ENCODE results near the gene NKPD1. TPM values are rescaled to one million over a fixed set of nuclear protein-coding genes. Genes with fewer than 3 reads are reported as not detected.

The NKPD1 gene
- total and polyA plus RNA-seq, 8 donors: 0.08 to 0.24 (median 0.17) TPM; not detected in 2

Other genes starting within 250 kb of the NKPD1 start
- 100 to 1,000 TPM; 248 to 569 TPM for gene APOC1, start 246.4 kb downstream of the NKPD1 start, total RNA-seq
- gene APOC1, start 246.4 kb downstream of the NKPD1 start, polyA plus RNA-seq (ENCODE audit: insufficient read length in 6 of 6): 10 to 100 TPM in 4 of 6 donors, 1 to 10 TPM in 2; 9.2 to 14.0 (median 11.3) TPM
- not detected for gene APOC4, start 218.7 kb downstream of the NKPD1 start, total RNA-seq
- gene APOC4, start 218.7 kb downstream of the NKPD1 start, polyA plus RNA-seq (ENCODE audit: insufficient read length in 6 of 6): not detected
- gene APOC2, start 214.9 kb downstream of the NKPD1 start, total RNA-seq: 10 to 100 TPM; 20.2 to 27.6 TPM
- gene APOC2, start 214.9 kb downstream of the NKPD1 start, polyA plus RNA-seq (ENCODE audit: insufficient read length in 6 of 6): 1 to 10 TPM in 1 of 6 donors, under 1 TPM in 3, not detected in 2; 0.24 to 1.2 (median 0.41) TPM
- gene CLPTM1, start 205.6 kb downstream of the NKPD1 start, total RNA-seq: 100 to 1,000 TPM; 113 to 118 TPM
- gene CLPTM1, start 205.6 kb downstream of the NKPD1 start, polyA plus RNA-seq (ENCODE audit: insufficient read length in 6 of 6): 10 to 100 TPM; 67.1 to 84.0 (median 69.7) TPM
- gene RELB, start 159.5 kb downstream of the NKPD1 start, total RNA-seq: 10 to 100 TPM; 13.2 to 18.7 TPM
- gene RELB, start 159.5 kb downstream of the NKPD1 start, polyA plus RNA-seq (ENCODE audit: insufficient read length in 6 of 6): 1 to 10 TPM; 3.7 to 6.0 (median 5.2) TPM
- 10 to 100 TPM; 62.9 to 77.5 TPM for gene CLASRP, start 121.9 kb downstream of the NKPD1 start, total RNA-seq
- gene CLASRP, start 121.9 kb downstream of the NKPD1 start, polyA plus RNA-seq (ENCODE audit: insufficient read length in 6 of 6): 10 to 100 TPM; 74.7 to 95.3 (median 85.9) TPM
- gene ZNF296, start 84.5 kb downstream of the NKPD1 start, total RNA-seq: 1 to 10 TPM; 1.4 to 2.0 TPM
- gene ZNF296, start 84.5 kb downstream of the NKPD1 start, polyA plus RNA-seq (ENCODE audit: insufficient read length in 6 of 6): 1 to 10 TPM in 2 of 6 donors, under 1 TPM in 4; 0.43 to 1.4 (median 0.85) TPM
- gene GEMIN7, start 81.7 kb downstream of the NKPD1 start, total RNA-seq: 10 to 100 TPM; 20.9 to 24.0 TPM
- 10 to 100 TPM; 18.9 to 25.4 (median 21.5) TPM for gene GEMIN7, start 81.7 kb downstream of the NKPD1 start, polyA plus RNA-seq (ENCODE audit: insufficient read length in 6 of 6)
- 10 to 100 TPM; 26.8 to 29.8 TPM for gene PPP1R37, start 67.8 kb downstream of the NKPD1 start, total RNA-seq
- 10 to 100 TPM; 17.3 to 27.4 (median 22.4) TPM for gene PPP1R37, start 67.8 kb downstream of the NKPD1 start, polyA plus RNA-seq (ENCODE audit: insufficient read length in 6 of 6)
- gene TRAPPC6A, start 17.3 kb upstream of the NKPD1 start, total RNA-seq: 10 to 100 TPM; 13.0 to 13.6 TPM
- 10 to 100 TPM; 19.1 to 28.9 (median 24.1) TPM for gene TRAPPC6A, start 17.3 kb upstream of the NKPD1 start, polyA plus RNA-seq (ENCODE audit: insufficient read length in 6 of 6)
- 10 to 100 TPM; 13.8 to 15.8 TPM for gene BLOC1S3, start 17.8 kb upstream of the NKPD1 start, total RNA-seq
- 10 to 100 TPM in 1 of 6 donors, 1 to 10 TPM in 5; 7.8 to 10.5 (median 9.0) TPM for gene BLOC1S3, start 17.8 kb upstream of the NKPD1 start, polyA plus RNA-seq (ENCODE audit: insufficient read length in 6 of 6)
- 1 to 10 TPM; 3.2 to 3.3 TPM for gene EXOC3L2, start 84.4 kb upstream of the NKPD1 start, total RNA-seq
- gene EXOC3L2, start 84.4 kb upstream of the NKPD1 start, polyA plus RNA-seq (ENCODE audit: insufficient read length in 6 of 6): 1 to 10 TPM in 3 of 6 donors, under 1 TPM in 3; 0.85 to 2.4 (median 1.1) TPM
- 10 to 100 TPM; 24.6 to 33.7 TPM for gene MARK4, start 90.3 kb upstream of the NKPD1 start, total RNA-seq
- 10 to 100 TPM; 35.6 to 46.4 (median 38.9) TPM for gene MARK4, start 90.3 kb upstream of the NKPD1 start, polyA plus RNA-seq (ENCODE audit: insufficient read length in 6 of 6)
- gene CKM, start 161.9 kb upstream of the NKPD1 start, total RNA-seq: 1 to 10 TPM; 1.2 to 1.7 TPM
- under 1 TPM; 0.20 to 0.46 (median 0.29) TPM for gene CKM, start 161.9 kb upstream of the NKPD1 start, polyA plus RNA-seq (ENCODE audit: insufficient read length in 6 of 6)
- 1 to 10 TPM in 1 of 2 donors, under 1 TPM in 1; 0.73 to 1.9 TPM for gene KLC3, start 179.8 kb upstream of the NKPD1 start, total RNA-seq
- 1 to 10 TPM in 1 of 6 donors, under 1 TPM in 5; 0.52 to 1.3 (median 0.66) TPM for gene KLC3, start 179.8 kb upstream of the NKPD1 start, polyA plus RNA-seq (ENCODE audit: insufficient read length in 6 of 6)
- gene ERCC2, start 209.6 kb upstream of the NKPD1 start, total RNA-seq: 10 to 100 TPM; 21.2 to 23.5 TPM
- 10 to 100 TPM; 29.5 to 36.7 (median 32.9) TPM for gene ERCC2, start 209.6 kb upstream of the NKPD1 start, polyA plus RNA-seq (ENCODE audit: insufficient read length in 6 of 6)
- 10 to 100 TPM; 30.0 to 51.4 TPM for gene PPP1R13L, start 244.1 kb upstream of the NKPD1 start, total RNA-seq
- gene PPP1R13L, start 244.1 kb upstream of the NKPD1 start, polyA plus RNA-seq (ENCODE audit: insufficient read length in 6 of 6): 10 to 100 TPM; 12.9 to 18.4 (median 15.9) TPM
- 1 to 10 TPM; 4.8 to 6.0 TPM for gene POLR1G, start 245.7 kb upstream of the NKPD1 start, total RNA-seq
- gene POLR1G, start 245.7 kb upstream of the NKPD1 start, polyA plus RNA-seq (ENCODE audit: insufficient read length in 6 of 6): 1 to 10 TPM; 2.8 to 5.2 (median 4.0) TPM

All from left lung (tissue), 8 donors.